Measurements from ENCODE around the gene SLC6A18. TPM values are rescaled to one million over a fixed set of nuclear protein-coding genes. Genes with fewer than 3 reads are reported as not detected.

SLC6A18 gene
- total and polyA plus RNA-seq, 2 of the 13 experiments (the other 11 are each of a cell fraction or from before 2014, with no cell fraction given), result not detected

GRCh38 chr5:1277781-1278180, 52.6 kb downstream of the SLC6A18 start (continued):
- TF ChIP-seq RXRA (CRISPR knock-in tag; IDR thresholded peaks at IDR 0.05) (no peak), ZNF576 (CRISPR knock-in tag; IDR thresholded peaks at IDR 0.05) (no peak), KLF13 (CRISPR knock-in tag; IDR thresholded peaks at IDR 0.05) (no peak), ZNF318 (CRISPR knock-in tag; IDR thresholded peaks at IDR 0.05) (no peak)

- Histone ChIP-seq H3K27ac (ENCODE audit: extremely low read length, insufficient read depth, low read length) (no peak overlapping the region), H2AFZ (ENCODE audit: low read length) (no peak overlapping the region), H3K4me2 (ENCODE audit: low read depth, low read length) (no peak overlapping the region), H3K9me3 (ENCODE audit: low read length) (no peaks in the 10 kb centered on the region), H3K9ac (ENCODE audit: insufficient read depth, low read depth, low read length) (no peak overlapping the region), H3K4me1 (ENCODE audit: insufficient read depth, low read length) (no peaks in the 10 kb centered on the region), H3K36me3 (replicated peaks in 1 of 2; ENCODE audit: control insufficient read depth in 1 of 2, insufficient read depth in 2 of 2, low read length in 2 of 2) (no peaks in the 10 kb centered on the region; a peak in 1 of 5 replicates), H3K4me3 (replicated peaks in 1 of 3; ENCODE audit: insufficient read depth in 1 of 3, low read depth in 2 of 3, low read length in 3 of 3) (no peak overlapping the region), H3K79me2 (ENCODE audit: insufficient read depth, low read length) (no peaks in the 10 kb centered on the region), H3K27me3 (ENCODE audit: control insufficient read depth in 1 of 2, insufficient read depth in 2 of 2, low read length in 2 of 2) (peaks cover 0 to 17% of the 10 kb centered on the region in 2 experiments; a peak in 4 of 5 replicates), H4K20me1 (ENCODE audit: insufficient read depth, low read length) (no peaks in the 10 kb centered on the region)
- intact Hi-C loops (cut with micrococcal nuclease; ENCODE audit: unreplicated experiment), result no loop called here
- BruUV-seq (replicated peaks), result no TSS peak
- DNase-seq (ENCODE audit: low spot score), result no peak
- TF ChIP-seq SRSF1 (optimal IDR thresholded peaks at IDR 0.05; ENCODE audit: low read depth, low read length), result no peak
- TF ChIP-seq MNT (IDR thresholded peaks at IDR 0.05), result peak; percentile 93
- WGBS (ENCODE audit: low lambda C conversion rate), result 57% methylated on average over 11 of the region's 13 CpGs
- no peak for ATAC-seq
- ChIA-PET POLR2A (no interaction called here), CTCF (ENCODE audit: low intra/inter-chr PET ratio, low total read pairs) (no interaction called here)
- no peak for FAIRE-seq
- in situ Hi-C loops (cut with HindIII; ENCODE audit: extremely low pct_ligation_motif_present, low pct_unique_long_range_greater_than_20kb), result no loop called here
These were observed 53.0 kb downstream of the SLC6A18 start for GRCh38 chr5:1278216-1278615.

All from HepG2 (cell line).